CD4-positive, alpha-beta T cell treated with Interleukin-12 subunit alpha and Interleukin-12 subunit beta, for 1 hour (primary cell): ENCODE measurements around the gene TEAD1.

Experiments used
- DNase-seq: peaks from one replicate; pipeline ENCODE4 v3.0.0-alpha.2; 2020

TEAD1 gene

GRCh38 chr11:12768726-12769673 lies 94.8 kb downstream of the TEAD1 start:
- no peak for DNase-seq

GRCh38 chr11:12769834-12770345 lies 95.7 kb downstream of the TEAD1 start:
- no peak for DNase-seq

GRCh38 chr11:12770435-12770834 lies 96.2 kb downstream of the TEAD1 start:
- DNase-seq = no peak

GRCh38 chr11:12770966-12771597 lies 96.9 kb downstream of the TEAD1 start:
- DNase-seq = no peak

- no peak for DNase-seq
Measured at GRCh38 chr11:12771875-12772274, 97.7 kb downstream of the TEAD1 start.

- no peak for DNase-seq
Measured at GRCh38 chr11:12772324-12772723, 98.1 kb downstream of the TEAD1 start.

GRCh38 chr11:12773591-12773990 lies 99.4 kb downstream of the TEAD1 start:
- no peak for DNase-seq

- DNase-seq = no peak
Measured at GRCh38 chr11:12775955-12776354, 101.7 kb downstream of the TEAD1 start.

GRCh38 chr11:12777208-12777874 lies 103.1 kb downstream of the TEAD1 start:
- DNase-seq = no peak

GRCh38 chr11:12778240-12778905 lies 104.2 kb downstream of the TEAD1 start:
- DNase-seq = no peak

GRCh38 chr11:12783765-12784164 lies 109.5 kb downstream of the TEAD1 start:
- no peak for DNase-seq

- no peak for DNase-seq
Measured at GRCh38 chr11:12784445-12784844, 110.2 kb downstream of the TEAD1 start.

GRCh38 chr11:12784987-12785386 lies 110.8 kb downstream of the TEAD1 start:
- no peak for DNase-seq

GRCh38 chr11:12785901-12786300 lies 111.7 kb downstream of the TEAD1 start:
- no peak for DNase-seq

- DNase-seq = no peak
Measured at GRCh38 chr11:12786450-12786849, 112.2 kb downstream of the TEAD1 start.

GRCh38 chr11:12786891-12787290 lies 112.7 kb downstream of the TEAD1 start:
- DNase-seq = no peak

GRCh38 chr11:12787847-12788246 lies 113.6 kb downstream of the TEAD1 start:
- no peak for DNase-seq

- no peak for DNase-seq
Measured at GRCh38 chr11:12789054-12789453, 114.8 kb downstream of the TEAD1 start.

GRCh38 chr11:12789596-12790215 lies 115.5 kb downstream of the TEAD1 start:
- no peak for DNase-seq

GRCh38 chr11:12790861-12791616 lies 116.8 kb downstream of the TEAD1 start:
- DNase-seq = no peak

GRCh38 chr11:12792018-12792417 lies 117.8 kb downstream of the TEAD1 start:
- DNase-seq = no peak

GRCh38 chr11:12792590-12792989 lies 118.4 kb downstream of the TEAD1 start:
- no peak for DNase-seq
